ENCODE results near the gene SHISAL2A. TPM values are rescaled to one million over a fixed set of nuclear protein-coding genes. Genes with fewer than 3 reads are reported as not detected.

The SHISAL2A gene
- total RNA-seq, 1 donor from 2014 or later: not detected

DNA sequence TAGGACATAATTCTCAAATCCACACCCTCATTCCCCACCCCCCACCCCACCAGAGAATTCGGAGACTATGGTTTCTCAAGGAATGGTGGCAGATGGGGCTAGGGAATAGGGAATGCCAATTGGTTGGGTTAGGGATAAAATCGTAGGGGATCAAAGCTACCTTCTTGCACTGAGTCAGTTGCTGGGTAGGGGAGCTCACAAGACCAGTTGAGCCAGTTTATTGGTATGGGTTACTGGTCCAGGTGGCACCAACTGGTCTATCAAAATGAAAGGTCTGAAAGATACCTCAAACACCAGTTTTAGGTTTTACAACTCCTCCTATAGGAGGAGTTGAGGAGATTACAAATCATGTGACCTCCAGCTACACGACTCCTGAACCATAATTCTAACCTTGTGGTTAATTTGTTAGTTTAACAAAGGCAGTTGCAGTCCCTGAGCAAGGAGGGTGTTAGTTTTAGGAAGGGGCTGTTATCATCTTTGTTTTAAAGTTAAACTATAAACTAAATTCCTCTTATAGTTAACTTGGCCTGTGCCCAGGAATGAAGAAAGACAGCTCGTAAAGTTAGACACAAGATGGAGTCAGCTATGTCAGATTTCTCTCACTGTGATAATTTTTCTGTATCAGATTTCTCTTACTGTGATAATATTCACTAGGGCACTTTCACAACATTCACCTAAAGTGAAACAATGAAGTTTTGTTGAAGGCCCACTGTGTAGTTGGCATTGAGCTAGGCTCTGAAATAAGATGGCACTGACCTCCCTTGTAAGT, 2.5 kb downstream of the SHISAL2A start:
- Histone ChIP-seq H3K36me3 (ENCODE audit: control insufficient read depth, insufficient read depth, low read length) (no peaks in the 10 kb centered on the region), H3K4me3 (ENCODE audit: low read depth, low read length) (no peak overlapping the region), H3K27me3 (ENCODE audit: control insufficient read depth, insufficient read depth, low read length) (peaks cover 14% of the 10 kb centered on the region)
- TF ChIP-seq, protein P1, sequence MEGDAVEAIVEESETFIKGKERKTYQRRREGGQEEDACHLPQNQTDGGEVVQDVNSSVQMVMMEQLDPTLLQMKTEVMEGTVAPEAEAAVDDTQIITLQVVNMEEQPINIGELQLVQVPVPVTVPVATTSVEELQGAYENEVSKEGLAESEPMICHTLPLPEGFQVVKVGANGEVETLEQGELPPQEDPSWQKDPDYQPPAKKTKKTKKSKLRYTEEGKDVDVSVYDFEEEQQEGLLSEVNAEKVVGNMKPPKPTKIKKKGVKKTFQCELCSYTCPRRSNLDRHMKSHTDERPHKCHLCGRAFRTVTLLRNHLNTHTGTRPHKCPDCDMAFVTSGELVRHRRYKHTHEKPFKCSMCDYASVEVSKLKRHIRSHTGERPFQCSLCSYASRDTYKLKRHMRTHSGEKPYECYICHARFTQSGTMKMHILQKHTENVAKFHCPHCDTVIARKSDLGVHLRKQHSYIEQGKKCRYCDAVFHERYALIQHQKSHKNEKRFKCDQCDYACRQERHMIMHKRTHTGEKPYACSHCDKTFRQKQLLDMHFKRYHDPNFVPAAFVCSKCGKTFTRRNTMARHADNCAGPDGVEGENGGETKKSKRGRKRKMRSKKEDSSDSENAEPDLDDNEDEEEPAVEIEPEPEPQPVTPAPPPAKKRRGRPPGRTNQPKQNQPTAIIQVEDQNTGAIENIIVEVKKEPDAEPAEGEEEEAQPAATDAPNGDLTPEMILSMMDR (IDR thresholded peaks at IDR 0.05; ENCODE audit: insufficient read depth, low read length, poor library complexity, severe bottlenecking): no peak
- DNase-seq (ENCODE audit: low read depth): no peak

DNA sequence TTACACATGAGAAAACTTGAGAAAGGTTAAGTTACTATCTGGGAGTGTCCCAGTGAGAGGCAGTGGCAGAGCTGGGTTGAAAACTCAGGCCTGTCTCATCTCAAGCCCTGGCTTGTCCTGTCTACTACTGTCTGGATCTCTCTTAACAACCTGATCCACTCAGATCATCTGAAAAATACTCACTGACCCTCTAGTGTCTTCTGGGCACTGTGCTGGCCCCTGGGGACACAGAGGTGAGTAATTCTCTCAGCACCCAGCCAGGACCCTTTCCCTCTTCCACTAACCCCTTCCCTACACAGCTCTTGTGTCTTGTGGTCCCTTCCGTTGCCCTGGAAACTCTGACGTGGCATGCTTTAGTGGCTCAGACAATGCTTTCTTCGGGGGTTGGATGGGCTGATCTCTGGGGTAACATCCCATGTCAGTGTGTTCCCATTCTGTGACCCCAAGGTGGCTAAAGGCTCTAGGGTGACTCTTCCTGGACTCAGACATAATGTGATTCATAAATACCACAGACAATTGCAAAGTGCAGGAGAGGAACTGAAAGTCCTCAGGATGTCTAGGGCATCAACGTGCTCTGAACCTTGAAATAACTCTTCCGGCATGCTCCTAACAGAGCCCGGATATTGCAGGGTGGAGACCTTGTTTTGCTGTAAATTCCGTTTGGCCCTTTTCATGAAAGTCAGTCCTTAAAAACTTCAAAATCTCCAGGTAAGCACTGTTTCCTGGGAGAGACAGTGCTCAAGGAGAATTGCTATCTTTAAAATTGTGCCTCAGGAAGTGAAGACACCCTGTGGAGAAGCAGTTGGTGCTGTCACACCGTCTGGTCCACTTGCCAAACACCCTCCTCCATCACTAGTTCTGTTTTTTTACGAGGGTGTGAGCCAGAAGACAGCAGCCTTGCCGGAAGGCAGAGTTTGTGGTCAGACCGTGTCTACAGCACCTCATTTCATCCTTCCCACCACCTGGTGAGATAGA, 4.0 kb downstream of the SHISAL2A start:
- Histone ChIP-seq H3K27me3 (ENCODE audit: control insufficient read depth, insufficient read depth, low read length) (peaks cover 14% of the 10 kb centered on the region), H3K4me3 (ENCODE audit: low read depth, low read length) (no peak overlapping the region), H3K36me3 (ENCODE audit: control insufficient read depth, insufficient read depth, low read length) (no peaks in the 10 kb centered on the region)
- TF ChIP-seq, protein P1 (IDR thresholded peaks at IDR 0.05; ENCODE audit: insufficient read depth, low read length, poor library complexity, severe bottlenecking): no peak
- no peak for DNase-seq (ENCODE audit: low read depth)

DNA sequence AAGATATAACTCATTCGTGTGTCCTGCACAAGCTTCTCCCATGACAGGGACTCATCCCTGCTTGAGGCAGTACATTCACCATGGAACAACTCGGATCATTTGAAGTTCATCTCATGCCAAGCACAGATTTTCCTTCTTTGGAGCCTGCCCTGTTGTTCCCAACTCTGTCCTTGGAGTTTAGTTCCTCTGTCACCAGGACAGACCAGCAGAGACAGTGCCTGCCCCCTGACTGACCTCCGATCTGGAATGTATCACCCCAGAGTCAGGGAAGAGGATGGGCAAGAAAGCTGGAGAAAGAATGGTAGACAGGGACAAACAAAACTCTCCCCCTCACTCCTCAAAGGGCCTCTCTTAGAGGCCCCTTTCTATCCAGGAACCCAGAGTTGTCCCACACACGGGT, 5.0 kb downstream of the SHISAL2A start:
- DNase-seq (ENCODE audit: low read depth): no peak
- TF ChIP-seq, protein P1 (IDR thresholded peaks at IDR 0.05; ENCODE audit: insufficient read depth, low read length, poor library complexity, severe bottlenecking): no peak
- Histone ChIP-seq H3K4me3 (ENCODE audit: low read depth, low read length) (no peak overlapping the region), H3K27me3 (ENCODE audit: control insufficient read depth, insufficient read depth, low read length) (peaks cover 6% of the 10 kb centered on the region), H3K36me3 (ENCODE audit: control insufficient read depth, insufficient read depth, low read length) (no peaks in the 10 kb centered on the region)

DNA sequence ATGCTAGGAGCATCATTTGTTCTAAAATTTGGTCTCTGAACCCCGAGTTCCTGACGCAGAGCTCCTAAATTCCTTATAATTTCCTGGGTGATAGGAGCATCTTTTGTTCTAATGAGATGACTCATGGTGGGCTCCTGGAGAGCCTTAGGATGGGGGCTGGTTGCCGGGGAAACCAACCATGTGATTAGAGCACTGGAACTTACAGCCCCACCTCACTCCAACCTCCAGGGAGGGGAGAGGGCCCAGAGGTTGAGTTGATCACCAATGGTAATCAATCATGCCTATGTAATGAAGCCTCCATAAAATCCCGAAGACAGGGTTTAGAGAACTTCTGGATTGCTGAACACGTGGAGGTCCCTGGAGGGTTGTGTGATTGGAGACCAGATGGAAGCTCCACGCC, 7.7 kb downstream of the SHISAL2A start:
- H3K36me3 ChIP-seq (ENCODE audit: control insufficient read depth, insufficient read depth, low read length): no peaks in the 10 kb centered on the region
- DNase-seq (ENCODE audit: low read depth): no peak
- TF ChIP-seq, protein P1 (IDR thresholded peaks at IDR 0.05; ENCODE audit: insufficient read depth, low read length, poor library complexity, severe bottlenecking): no peak
- H3K27me3 ChIP-seq (ENCODE audit: control insufficient read depth, insufficient read depth, low read length): no peaks in the 10 kb centered on the region
- H3K4me3 ChIP-seq (ENCODE audit: low read depth, low read length): no peak overlapping the region

DNA sequence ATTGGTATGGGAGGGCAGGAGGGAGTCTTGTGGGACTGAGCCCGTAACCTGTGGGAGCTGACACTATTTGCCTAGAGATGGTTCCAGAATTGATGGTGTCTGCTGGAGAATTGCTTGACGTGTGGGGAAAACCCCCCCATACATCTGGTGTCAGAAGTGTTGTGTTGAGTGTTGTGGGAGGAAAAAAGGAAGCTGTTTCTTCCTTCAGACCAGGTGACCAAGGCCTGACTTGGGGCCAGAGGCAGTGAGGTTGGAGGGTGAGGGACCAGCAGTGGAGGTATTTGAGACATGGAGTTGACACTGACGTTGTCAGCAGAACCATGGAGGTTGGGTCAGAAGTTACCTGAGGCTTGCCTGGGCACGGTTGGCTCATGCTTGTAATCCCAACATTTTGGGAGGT, 8.3 kb downstream of the SHISAL2A start:
- DNase-seq (ENCODE audit: low read depth): no peak
- H3K27me3 ChIP-seq (ENCODE audit: control insufficient read depth, insufficient read depth, low read length): no peaks in the 10 kb centered on the region
- no peaks in the 10 kb centered on the region for H3K36me3 ChIP-seq (ENCODE audit: control insufficient read depth, insufficient read depth, low read length)
- TF ChIP-seq, protein P1 (IDR thresholded peaks at IDR 0.05; ENCODE audit: insufficient read depth, low read length, poor library complexity, severe bottlenecking): no peak
- no peak overlapping the region for H3K4me3 ChIP-seq (ENCODE audit: low read depth, low read length)

Measured in kidney epithelial cell (primary cell).